HEK293 (cell line): ENCODE measurements around the gene CS.

Experiments used
- CTCF ChIA-PET: fragments of 350-600 bp; formaldehyde crosslinking; extraction: SDS; loops from one replicate; lab custom pipeline; 2021; ENCODE audit warnings: antibody characterized with exemption; lab: Yijun Ruan, JAX
- POLR2A ChIA-PET: fragments of 300-600 bp; formaldehyde crosslinking; extraction: SDS; loops from one replicate; lab custom pipeline; 2020; ENCODE audit warnings: antibody characterized with exemption, inconsistent platforms; lab: Yijun Ruan, JAX
- H3K27ac ChIP-seq: fragments of 200-500 bp; sonication (Bioruptor generic); 2 replicates; pipeline ENCODE4 v1.5.1; 2014; ENCODE audit warnings: low read depth, low read length, control low read depth, inconsistent platforms; ENCODE audit errors: extremely low read depth
- H3K36me3 ChIP-seq, 2 experiments: fragments of 200-500 bp in 1 of 2; sonication (Bioruptor generic) in 1 of 2; 1 replicate in 1 of 2; 2 replicates in 1 of 2; pipeline ENCODE4 v1.5.1; 2014 to 2017; ENCODE audit warnings: inconsistent platforms in 2 of 2, low read length in 2 of 2; ENCODE audit not compliant: control insufficient read depth in 2 of 2, insufficient read depth in 1 of 2
- H3K4me1 ChIP-seq: fragments of 200-500 bp; sonication (Bioruptor generic); 2 replicates; pipeline ENCODE4 v1.5.1; 2014; ENCODE audit warnings: mild to moderate bottlenecking, low read length, inconsistent platforms; ENCODE audit not compliant: control insufficient read depth, insufficient read depth
- H3K4me3 ChIP-seq: 2 replicates; pipeline ENCODE4 v1.5.1; 2011; ENCODE audit warnings: low read depth, mild to moderate bottlenecking, control low read depth, low read length, moderate library complexity
- H3K9me3 ChIP-seq: fragments of 200-500 bp; sonication (Bioruptor generic); 2 replicates; pipeline ENCODE4 v1.5.1; 2014; ENCODE audit warnings: low read depth, low read length, inconsistent platforms; ENCODE audit not compliant: control insufficient read depth, insufficient read depth
- EGR2 ChIP-seq: fragments of 450-650 bp; formaldehyde crosslinking; IDR thresholded peaks from 2 replicates; pipeline ENCODE4 v1.5.1; 2016; ENCODE audit warnings: low read depth, missing biosample characterization, missing genetic modification characterization
- GLIS1 ChIP-seq: fragments of 450-650 bp; formaldehyde crosslinking; IDR thresholded peaks from 2 replicates; pipeline ENCODE4 v1.5.1; 2016; ENCODE audit warnings: missing biosample characterization, missing genetic modification characterization
- GLIS2 ChIP-seq: fragments of 450-650 bp; formaldehyde crosslinking; IDR thresholded peaks from 2 replicates; pipeline ENCODE4 v1.5.1; 2016; ENCODE audit warnings: missing biosample characterization, missing genetic modification characterization
- HOXC10 ChIP-seq: sonication (generic); formaldehyde crosslinking; IDR thresholded peaks from 2 replicates; pipeline ENCODE4 v1.8.1; 2023; ENCODE audit warnings: mild to moderate bottlenecking, missing genetic modification reagents
- OVOL3 ChIP-seq: fragments of 450-650 bp; formaldehyde crosslinking; IDR thresholded peaks from 2 replicates; pipeline ENCODE4 v1.5.1; 2016; ENCODE audit warnings: missing biosample characterization, missing genetic modification characterization
- SCRT2 ChIP-seq: fragments of 450-650 bp; formaldehyde crosslinking; IDR thresholded peaks from 2 replicates; pipeline ENCODE4 v1.5.1; 2016; ENCODE audit warnings: missing biosample characterization, missing genetic modification characterization
- SP2 ChIP-seq: fragments of 450-650 bp; formaldehyde crosslinking; IDR thresholded peaks from 2 replicates; pipeline ENCODE4 v1.5.1; 2016; ENCODE audit warnings: missing biosample characterization, missing genetic modification characterization
- ZBTB20 ChIP-seq: fragments of 450-650 bp; formaldehyde crosslinking; IDR thresholded peaks from 2 replicates; pipeline ENCODE4 v1.5.1; 2016; ENCODE audit warnings: missing biosample characterization, missing genetic modification characterization
- ZIC2 ChIP-seq: fragments of 450-650 bp; formaldehyde crosslinking; IDR thresholded peaks from 2 replicates; pipeline ENCODE4 v1.5.1; 2016; ENCODE audit warnings: missing biosample characterization, missing genetic modification characterization
- ZNF350 ChIP-seq: fragments of 450-650 bp; formaldehyde crosslinking; IDR thresholded peaks from 2 replicates; pipeline ENCODE4 v1.5.0; 2017; ENCODE audit warnings: missing biosample characterization, mild to moderate bottlenecking, missing genetic modification characterization
- ZNF354C ChIP-seq: fragments of 450-650 bp; formaldehyde crosslinking; IDR thresholded peaks from 2 replicates; pipeline ENCODE4 v1.5.1; 2016; ENCODE audit warnings: missing biosample characterization, missing genetic modification characterization, low read depth, borderline replicate concordance
- ZNF660 ChIP-seq: fragments of 450-650 bp; IDR thresholded peaks from 2 replicates; pipeline ENCODE4 v1.5.1; 2018; ENCODE audit warnings: missing biosample characterization, mild to moderate bottlenecking, missing genetic modification characterization
- ZNF747 ChIP-seq: fragments of 450-650 bp; formaldehyde crosslinking; IDR thresholded peaks from 2 replicates; pipeline ENCODE4 v1.5.1; 2016; ENCODE audit warnings: missing biosample characterization, missing genetic modification characterization
- ZNF776 ChIP-seq: fragments of 450-650 bp; formaldehyde crosslinking; IDR thresholded peaks from 2 replicates; pipeline ENCODE4 v1.5.0; 2017; ENCODE audit warnings: missing biosample characterization, missing genetic modification characterization, borderline replicate concordance
- TF ChIP-seq, protein P1 (sequence below): fragments of 450-650 bp; formaldehyde crosslinking; IDR thresholded peaks from 2 replicates; pipeline ENCODE4 v1.5.1; 2016; ENCODE audit warnings: missing biosample characterization, missing genetic modification characterization
- TF ChIP-seq, protein P2 (sequence below): fragments of 450-650 bp; formaldehyde crosslinking; IDR thresholded peaks from 2 replicates; pipeline ENCODE4 v1.5.1; 2017; ENCODE audit warnings: missing biosample characterization, missing genetic modification characterization
- TF ChIP-seq, protein P3 (sequence below): fragments of 450-650 bp; formaldehyde crosslinking; IDR thresholded peaks from 2 replicates; pipeline ENCODE4 v1.5.1; 2016; ENCODE audit warnings: missing biosample characterization, missing genetic modification characterization
- TF ChIP-seq, protein P4 (sequence below): fragments of 450-650 bp; formaldehyde crosslinking; IDR thresholded peaks from 2 replicates; pipeline ENCODE4 v1.5.1; 2016; ENCODE audit warnings: missing biosample characterization, missing genetic modification characterization
- TF ChIP-seq, protein P5 (sequence below): fragments of 450-650 bp; formaldehyde crosslinking; IDR thresholded peaks from 2 replicates; pipeline ENCODE4 v1.5.1; 2016; ENCODE audit warnings: missing biosample characterization, missing genetic modification characterization
- TF ChIP-seq, protein P6 (sequence below): fragments of 450-650 bp; formaldehyde crosslinking; IDR thresholded peaks from 2 replicates; pipeline ENCODE4 v1.5.1; 2016; ENCODE audit warnings: missing biosample characterization, missing genetic modification characterization
- TF ChIP-seq, protein P7 (sequence below): fragments of 450-650 bp; formaldehyde crosslinking; IDR thresholded peaks from 2 replicates; pipeline ENCODE4 v1.5.1; 2016; ENCODE audit warnings: missing biosample characterization, missing genetic modification characterization

The CS gene

DNA sequence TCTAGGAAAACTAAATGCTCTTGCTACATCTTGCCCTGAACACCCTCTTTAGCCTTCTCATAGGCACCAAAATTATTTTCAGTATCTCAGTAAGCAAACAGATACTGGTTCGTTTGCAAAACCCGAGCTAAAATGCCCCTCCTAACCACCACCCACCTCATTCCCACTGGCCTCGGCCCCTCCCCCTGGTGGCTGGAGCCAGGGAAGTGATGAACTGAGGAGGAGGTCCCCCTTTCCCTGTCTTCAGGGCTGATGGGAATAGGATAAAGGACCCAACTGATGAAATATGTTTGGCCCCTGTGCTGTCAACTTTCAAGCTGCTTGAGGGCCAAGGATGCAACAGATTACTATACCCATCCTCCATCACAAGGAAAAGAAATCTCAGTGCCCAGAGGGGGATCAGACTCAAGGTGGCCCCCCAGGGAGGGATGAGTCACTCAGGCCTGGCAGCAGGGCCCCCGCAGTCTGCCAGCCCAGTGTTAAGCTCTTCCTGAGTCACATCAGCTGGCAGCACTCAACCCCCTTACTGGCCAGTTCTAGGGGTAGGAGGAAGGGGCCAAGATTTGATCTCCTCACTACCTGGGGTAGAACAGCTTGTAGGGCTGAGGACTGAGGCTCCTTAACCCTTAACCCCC, 43.7 kb downstream of the CS start:
- H3K4me1 ChIP-seq: peaks cover 13% of the 10 kb centered on the region
- no peak overlapping the region for H3K4me3 ChIP-seq
- POLR2A ChIA-PET: interaction anchor here (0.6 to 3.5 kb wide), 5 partner anchors 9 to 101 kb away, joined by 3 to 26 read pairs (median 3); partner anchors contain the start of gene COQ10A
- CTCF ChIA-PET: interaction anchor here (0.5 to 2.3 kb wide), 16 partner anchors 10 to 1875 kb away, joined by 3 to 10 read pairs (median 4); partner anchors contain the start of genes RNF41 and SMARCC2
- H3K27ac ChIP-seq: no peak overlapping the region; the same call in 1 of the 2 replicates
- no peaks in the 10 kb centered on the region for H3K9me3 ChIP-seq
- peaks cover 30 to 58% of the 10 kb centered on the region in 2 experiments for H3K36me3 ChIP-seq
- TF ChIP-seq OVOL3 (tag by site-specific recombination) (no peak), SP2 (0 out of 2 replicates have a peak, but pooled peaks have one; percentile 18), GLIS2 (tag by site-specific recombination) (peak; percentile 79), HOXC10 (CRISPR knock-in tag) (no peak), SCRT2 (tag by site-specific recombination) (peak; percentile 60; the same call in 1 of the 2 replicates), ZIC2 (tag by site-specific recombination) (peak; percentile 79), ZNF747 (tag by site-specific recombination) (no peak), GLIS1 (tag by site-specific recombination) (peak; percentile 97), ZNF776 (no peak), ZNF350 (tag by site-specific recombination) (no peak), EGR2 (tag by site-specific recombination) (0 out of 2 replicates have a peak, but pooled peaks have one; percentile 5), ZNF354C (tag by site-specific recombination) (no peak), ZNF660 (tag by site-specific recombination) (0 out of 2 replicates have a peak, but pooled peaks have one; percentile 32), ZBTB20 (tag by site-specific recombination) (0 out of 2 replicates have a peak, but pooled peaks have one; percentile 28)
- TF ChIP-seq, protein P1, sequence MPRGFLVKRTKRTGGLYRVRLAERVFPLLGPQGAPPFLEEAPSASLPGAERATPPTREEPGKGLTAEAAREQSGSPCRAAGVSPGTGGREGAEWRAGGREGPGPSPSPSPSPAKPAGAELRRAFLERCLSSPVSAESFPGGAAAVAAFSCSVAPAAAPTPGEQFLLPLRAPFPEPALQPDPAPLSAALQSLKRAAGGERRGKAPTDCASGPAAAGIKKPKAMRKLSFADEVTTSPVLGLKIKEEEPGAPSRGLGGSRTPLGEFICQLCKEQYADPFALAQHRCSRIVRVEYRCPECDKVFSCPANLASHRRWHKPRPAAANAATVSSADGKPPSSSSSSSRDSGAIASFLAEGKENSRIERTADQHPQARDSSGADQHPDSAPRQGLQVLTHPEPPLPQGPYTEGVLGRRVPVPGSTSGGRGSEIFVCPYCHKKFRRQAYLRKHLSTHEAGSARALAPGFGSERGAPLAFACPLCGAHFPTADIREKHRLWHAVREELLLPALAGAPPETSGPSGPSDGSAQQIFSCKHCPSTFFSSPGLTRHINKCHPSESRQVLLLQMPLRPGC: no peak
- TF ChIP-seq, protein P2, sequence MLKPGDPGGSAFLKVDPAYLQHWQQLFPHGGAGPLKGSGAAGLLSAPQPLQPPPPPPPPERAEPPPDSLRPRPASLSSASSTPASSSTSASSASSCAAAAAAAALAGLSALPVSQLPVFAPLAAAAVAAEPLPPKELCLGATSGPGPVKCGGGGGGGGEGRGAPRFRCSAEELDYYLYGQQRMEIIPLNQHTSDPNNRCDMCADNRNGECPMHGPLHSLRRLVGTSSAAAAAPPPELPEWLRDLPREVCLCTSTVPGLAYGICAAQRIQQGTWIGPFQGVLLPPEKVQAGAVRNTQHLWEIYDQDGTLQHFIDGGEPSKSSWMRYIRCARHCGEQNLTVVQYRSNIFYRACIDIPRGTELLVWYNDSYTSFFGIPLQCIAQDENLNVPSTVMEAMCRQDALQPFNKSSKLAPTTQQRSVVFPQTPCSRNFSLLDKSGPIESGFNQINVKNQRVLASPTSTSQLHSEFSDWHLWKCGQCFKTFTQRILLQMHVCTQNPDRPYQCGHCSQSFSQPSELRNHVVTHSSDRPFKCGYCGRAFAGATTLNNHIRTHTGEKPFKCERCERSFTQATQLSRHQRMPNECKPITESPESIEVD: no peak
- TF ChIP-seq, protein P3, sequence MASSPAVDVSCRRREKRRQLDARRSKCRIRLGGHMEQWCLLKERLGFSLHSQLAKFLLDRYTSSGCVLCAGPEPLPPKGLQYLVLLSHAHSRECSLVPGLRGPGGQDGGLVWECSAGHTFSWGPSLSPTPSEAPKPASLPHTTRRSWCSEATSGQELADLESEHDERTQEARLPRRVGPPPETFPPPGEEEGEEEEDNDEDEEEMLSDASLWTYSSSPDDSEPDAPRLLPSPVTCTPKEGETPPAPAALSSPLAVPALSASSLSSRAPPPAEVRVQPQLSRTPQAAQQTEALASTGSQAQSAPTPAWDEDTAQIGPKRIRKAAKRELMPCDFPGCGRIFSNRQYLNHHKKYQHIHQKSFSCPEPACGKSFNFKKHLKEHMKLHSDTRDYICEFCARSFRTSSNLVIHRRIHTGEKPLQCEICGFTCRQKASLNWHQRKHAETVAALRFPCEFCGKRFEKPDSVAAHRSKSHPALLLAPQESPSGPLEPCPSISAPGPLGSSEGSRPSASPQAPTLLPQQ: no peak
- TF ChIP-seq, protein P4, sequence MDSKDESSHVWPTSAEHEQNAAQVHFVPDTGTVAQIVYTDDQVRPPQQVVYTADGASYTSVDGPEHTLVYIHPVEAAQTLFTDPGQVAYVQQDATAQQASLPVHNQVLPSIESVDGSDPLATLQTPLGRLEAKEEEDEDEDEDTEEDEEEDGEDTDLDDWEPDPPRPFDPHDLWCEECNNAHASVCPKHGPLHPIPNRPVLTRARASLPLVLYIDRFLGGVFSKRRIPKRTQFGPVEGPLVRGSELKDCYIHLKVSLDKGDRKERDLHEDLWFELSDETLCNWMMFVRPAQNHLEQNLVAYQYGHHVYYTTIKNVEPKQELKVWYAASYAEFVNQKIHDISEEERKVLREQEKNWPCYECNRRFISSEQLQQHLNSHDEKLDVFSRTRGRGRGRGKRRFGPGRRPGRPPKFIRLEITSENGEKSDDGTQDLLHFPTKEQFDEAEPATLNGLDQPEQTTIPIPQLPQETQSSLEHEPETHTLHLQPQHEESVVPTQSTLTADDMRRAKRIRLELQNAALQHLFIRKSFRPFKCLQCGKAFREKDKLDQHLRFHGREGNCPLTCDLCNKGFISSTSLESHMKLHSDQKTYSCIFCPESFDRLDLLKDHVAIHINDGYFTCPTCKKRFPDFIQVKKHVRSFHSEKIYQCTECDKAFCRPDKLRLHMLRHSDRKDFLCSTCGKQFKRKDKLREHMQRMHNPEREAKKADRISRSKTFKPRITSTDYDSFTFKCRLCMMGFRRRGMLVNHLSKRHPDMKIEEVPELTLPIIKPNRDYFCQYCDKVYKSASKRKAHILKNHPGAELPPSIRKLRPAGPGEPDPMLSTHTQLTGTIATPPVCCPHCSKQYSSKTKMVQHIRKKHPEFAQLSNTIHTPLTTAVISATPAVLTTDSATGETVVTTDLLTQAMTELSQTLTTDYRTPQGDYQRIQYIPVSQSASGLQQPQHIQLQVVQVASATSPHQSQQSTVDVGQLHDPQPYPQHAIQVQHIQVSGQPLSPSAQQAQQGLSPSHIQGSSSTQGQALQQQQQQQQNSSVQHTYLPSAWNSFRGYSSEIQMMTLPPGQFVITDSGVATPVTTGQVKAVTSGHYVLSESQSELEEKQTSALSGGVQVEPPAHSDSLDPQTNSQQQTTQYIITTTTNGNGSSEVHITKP (tag by site-specific recombination): peak; percentile 64
- TF ChIP-seq, protein P5, sequence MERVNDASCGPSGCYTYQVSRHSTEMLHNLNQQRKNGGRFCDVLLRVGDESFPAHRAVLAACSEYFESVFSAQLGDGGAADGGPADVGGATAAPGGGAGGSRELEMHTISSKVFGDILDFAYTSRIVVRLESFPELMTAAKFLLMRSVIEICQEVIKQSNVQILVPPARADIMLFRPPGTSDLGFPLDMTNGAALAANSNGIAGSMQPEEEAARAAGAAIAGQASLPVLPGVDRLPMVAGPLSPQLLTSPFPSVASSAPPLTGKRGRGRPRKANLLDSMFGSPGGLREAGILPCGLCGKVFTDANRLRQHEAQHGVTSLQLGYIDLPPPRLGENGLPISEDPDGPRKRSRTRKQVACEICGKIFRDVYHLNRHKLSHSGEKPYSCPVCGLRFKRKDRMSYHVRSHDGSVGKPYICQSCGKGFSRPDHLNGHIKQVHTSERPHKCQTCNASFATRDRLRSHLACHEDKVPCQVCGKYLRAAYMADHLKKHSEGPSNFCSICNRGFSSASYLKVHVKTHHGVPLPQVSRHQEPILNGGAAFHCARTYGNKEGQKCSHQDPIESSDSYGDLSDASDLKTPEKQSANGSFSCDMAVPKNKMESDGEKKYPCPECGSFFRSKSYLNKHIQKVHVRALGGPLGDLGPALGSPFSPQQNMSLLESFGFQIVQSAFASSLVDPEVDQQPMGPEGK (tag by site-specific recombination): peak; percentile 54; the same call in 1 of the 2 replicates
- TF ChIP-seq, protein P6, sequence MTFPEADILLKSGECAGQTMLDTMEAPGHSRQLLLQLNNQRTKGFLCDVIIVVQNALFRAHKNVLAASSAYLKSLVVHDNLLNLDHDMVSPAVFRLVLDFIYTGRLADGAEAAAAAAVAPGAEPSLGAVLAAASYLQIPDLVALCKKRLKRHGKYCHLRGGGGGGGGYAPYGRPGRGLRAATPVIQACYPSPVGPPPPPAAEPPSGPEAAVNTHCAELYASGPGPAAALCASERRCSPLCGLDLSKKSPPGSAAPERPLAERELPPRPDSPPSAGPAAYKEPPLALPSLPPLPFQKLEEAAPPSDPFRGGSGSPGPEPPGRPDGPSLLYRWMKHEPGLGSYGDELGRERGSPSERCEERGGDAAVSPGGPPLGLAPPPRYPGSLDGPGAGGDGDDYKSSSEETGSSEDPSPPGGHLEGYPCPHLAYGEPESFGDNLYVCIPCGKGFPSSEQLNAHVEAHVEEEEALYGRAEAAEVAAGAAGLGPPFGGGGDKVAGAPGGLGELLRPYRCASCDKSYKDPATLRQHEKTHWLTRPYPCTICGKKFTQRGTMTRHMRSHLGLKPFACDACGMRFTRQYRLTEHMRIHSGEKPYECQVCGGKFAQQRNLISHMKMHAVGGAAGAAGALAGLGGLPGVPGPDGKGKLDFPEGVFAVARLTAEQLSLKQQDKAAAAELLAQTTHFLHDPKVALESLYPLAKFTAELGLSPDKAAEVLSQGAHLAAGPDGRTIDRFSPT (tag by site-specific recombination): 0 out of 2 replicates have a peak, but pooled peaks have one; percentile 13
- TF ChIP-seq, protein P7, sequence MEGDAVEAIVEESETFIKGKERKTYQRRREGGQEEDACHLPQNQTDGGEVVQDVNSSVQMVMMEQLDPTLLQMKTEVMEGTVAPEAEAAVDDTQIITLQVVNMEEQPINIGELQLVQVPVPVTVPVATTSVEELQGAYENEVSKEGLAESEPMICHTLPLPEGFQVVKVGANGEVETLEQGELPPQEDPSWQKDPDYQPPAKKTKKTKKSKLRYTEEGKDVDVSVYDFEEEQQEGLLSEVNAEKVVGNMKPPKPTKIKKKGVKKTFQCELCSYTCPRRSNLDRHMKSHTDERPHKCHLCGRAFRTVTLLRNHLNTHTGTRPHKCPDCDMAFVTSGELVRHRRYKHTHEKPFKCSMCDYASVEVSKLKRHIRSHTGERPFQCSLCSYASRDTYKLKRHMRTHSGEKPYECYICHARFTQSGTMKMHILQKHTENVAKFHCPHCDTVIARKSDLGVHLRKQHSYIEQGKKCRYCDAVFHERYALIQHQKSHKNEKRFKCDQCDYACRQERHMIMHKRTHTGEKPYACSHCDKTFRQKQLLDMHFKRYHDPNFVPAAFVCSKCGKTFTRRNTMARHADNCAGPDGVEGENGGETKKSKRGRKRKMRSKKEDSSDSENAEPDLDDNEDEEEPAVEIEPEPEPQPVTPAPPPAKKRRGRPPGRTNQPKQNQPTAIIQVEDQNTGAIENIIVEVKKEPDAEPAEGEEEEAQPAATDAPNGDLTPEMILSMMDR: peak; percentile 17; the same call in 1 of the 2 replicates
